Smooth muscle cell (in vitro differentiated cells): ENCODE measurements around the gene CACNG7. TPM values are rescaled to one million over a fixed set of nuclear protein-coding genes. Genes with fewer than 3 reads are reported as not detected.
A peak's percentile ranks its signal among the peaks of the same experiment; 100 is the strongest.

Source experiments
- DNase-seq: peaks from one replicate; lab custom pipeline; 2025; ENCODE audit not compliant: unreplicated experiment; lab: John Stamatoyannopoulos, UW
- H2AFZ ChIP-seq: fragments of 200-600 bp; sonication (generic); 2 replicates; pipeline ENCODE4 v1.6.0; 2016; ENCODE audit warnings: antibody characterized with exemption, low read depth, mild to moderate bottlenecking
- H3F3A ChIP-seq: fragments of 200-600 bp; sonication (generic); 2 replicates; pipeline ENCODE4 v1.6.0; 2017; ENCODE audit warnings: antibody characterized with exemption, low read depth
- H3K27ac ChIP-seq: fragments of 200-600 bp; sonication (generic); 2 replicates; pipeline ENCODE4 v1.5.1; 2016; ENCODE audit warnings: low read depth, mild to moderate bottlenecking
- H3K27me3 ChIP-seq: fragments of 200-600 bp; sonication (generic); 2 replicates; pipeline ENCODE4 v1.6.1; 2016; ENCODE audit warnings: low read depth, mild to moderate bottlenecking
- H3K36me3 ChIP-seq: fragments of 200-600 bp; sonication (generic); 2 replicates; pipeline ENCODE4 v1.5.1; 2016; ENCODE audit warnings: low read depth
- H3K4me1 ChIP-seq: fragments of 200-600 bp; sonication (generic); 2 replicates; pipeline ENCODE4 v1.5.1; 2016; ENCODE audit warnings: low read depth
- H3K4me2 ChIP-seq: fragments of 200-600 bp; sonication (generic); 2 replicates; pipeline ENCODE4 v1.6.0; 2016; ENCODE audit warnings: mild to moderate bottlenecking
- H3K4me3 ChIP-seq: fragments of 200-600 bp; sonication (generic); 2 replicates; pipeline ENCODE4 v1.5.1; 2016; ENCODE audit warnings: mild to moderate bottlenecking
- H3K79me2 ChIP-seq: fragments of 200-600 bp; sonication (generic); 2 replicates; pipeline ENCODE4 v1.6.0; 2016; ENCODE audit warnings: low read depth, mild to moderate bottlenecking
- H3K9ac ChIP-seq: fragments of 200-600 bp; sonication (generic); 2 replicates; pipeline ENCODE4 v1.6.0; 2016; ENCODE audit warnings: low read depth
- H3K9me3 ChIP-seq: fragments of 200-600 bp; sonication (generic); replicated peaks from 2 replicates; pipeline ENCODE4 v1.5.1; 2016; ENCODE audit warnings: low read depth
- H4K20me1 ChIP-seq: fragments of 200-600 bp; sonication (generic); 2 replicates; pipeline ENCODE4 v1.6.0; 2016; ENCODE audit warnings: low read depth
- WGBS: methylation state at CpG from one replicate; pipeline ENCODE4 v1.1.7; 2016; ENCODE audit warnings: low lambda C conversion rate; 5-methylcytosine and 5-hydroxymethylcytosine counted together
- polyA plus RNA-seq: library from polyadenylated mRNA; unstranded; fragments of >200 nt; fragmentation: Nextera tagmentation; extraction: Ambion mirVana; gene quantifications from 2 replicates; pipeline ENCODE4 v1.2.1, GENCODE V29; 2016
- total RNA-seq: library from RNA; depleted of rRNA; stranded (reverse); fragments of >200 nt; gene quantifications from 2 replicates; pipeline ENCODE4 v1.2.3, GENCODE V29; 2014
- TF ChIP-seq, protein P1 (sequence below): fragments of 200-600 bp; sonication (generic); IDR thresholded peaks from 2 replicates; pipeline ENCODE4 v1.5.1; 2017; ENCODE audit warnings: borderline replicate concordance, mild to moderate bottlenecking, antibody characterized with exemption; ENCODE audit not compliant: insufficient read depth, poor library complexity, severe bottlenecking

The CACNG7 gene
- total and polyA plus RNA-seq, 2 experiments from 2014 or later = 1.3 to 6.1 TPM

DNA sequence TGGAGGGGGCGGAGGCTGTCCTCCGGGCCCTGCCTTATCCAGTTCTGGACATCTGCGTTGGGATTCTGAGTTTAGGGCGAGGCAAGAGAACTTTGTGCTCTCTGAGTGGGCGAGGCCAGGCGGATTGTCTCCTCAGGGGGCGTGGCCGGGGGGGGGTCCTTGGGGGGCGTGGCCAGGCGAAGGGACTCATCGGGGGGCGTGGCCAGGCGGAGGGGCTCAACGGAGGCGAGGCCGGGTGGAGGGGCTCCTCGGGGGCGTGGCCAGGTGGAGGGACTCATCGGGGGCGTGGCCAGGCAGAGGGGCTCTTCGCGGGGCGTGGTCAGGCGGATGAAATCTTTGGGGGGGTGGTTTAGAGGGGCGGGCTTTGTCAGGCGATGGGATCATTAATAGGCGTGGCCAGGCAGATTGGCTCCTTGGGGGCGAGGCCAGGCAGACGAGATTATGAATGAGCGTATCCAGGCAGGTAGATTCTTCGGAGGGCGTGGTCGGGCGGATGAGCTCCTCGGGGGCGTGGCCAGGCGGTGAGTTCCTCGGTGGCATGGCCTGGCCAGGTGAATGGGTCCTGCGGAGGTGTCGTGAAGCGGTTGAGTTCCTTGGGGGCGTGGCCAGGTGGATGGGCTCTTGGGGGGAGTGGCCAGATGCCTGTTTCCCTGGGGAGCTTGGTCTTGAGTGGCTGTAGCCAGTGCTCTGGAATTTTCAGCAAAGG is 10.3 kb upstream of the CACNG7 start:
- Histone ChIP-seq H3K79me2 (no peaks in the 10 kb centered on the region), H4K20me1 (no peaks in the 10 kb centered on the region), H3K27ac (no peak overlapping the region), H3K9ac (no peak overlapping the region), H3K4me2 (no peak overlapping the region), H3K4me3 (no peak overlapping the region), H2AFZ (no peak overlapping the region), H3K27me3 (peaks cover 17% of the 10 kb centered on the region), H3K4me1 (no peaks in the 10 kb centered on the region), H3K36me3 (no peaks in the 10 kb centered on the region), H3K9me3 (no peaks in the 10 kb centered on the region), H3F3A (no peaks in the 10 kb centered on the region)
- 3% methylated on average over 33 of the region's 42 CpGs for WGBS
- TF ChIP-seq, protein P1, sequence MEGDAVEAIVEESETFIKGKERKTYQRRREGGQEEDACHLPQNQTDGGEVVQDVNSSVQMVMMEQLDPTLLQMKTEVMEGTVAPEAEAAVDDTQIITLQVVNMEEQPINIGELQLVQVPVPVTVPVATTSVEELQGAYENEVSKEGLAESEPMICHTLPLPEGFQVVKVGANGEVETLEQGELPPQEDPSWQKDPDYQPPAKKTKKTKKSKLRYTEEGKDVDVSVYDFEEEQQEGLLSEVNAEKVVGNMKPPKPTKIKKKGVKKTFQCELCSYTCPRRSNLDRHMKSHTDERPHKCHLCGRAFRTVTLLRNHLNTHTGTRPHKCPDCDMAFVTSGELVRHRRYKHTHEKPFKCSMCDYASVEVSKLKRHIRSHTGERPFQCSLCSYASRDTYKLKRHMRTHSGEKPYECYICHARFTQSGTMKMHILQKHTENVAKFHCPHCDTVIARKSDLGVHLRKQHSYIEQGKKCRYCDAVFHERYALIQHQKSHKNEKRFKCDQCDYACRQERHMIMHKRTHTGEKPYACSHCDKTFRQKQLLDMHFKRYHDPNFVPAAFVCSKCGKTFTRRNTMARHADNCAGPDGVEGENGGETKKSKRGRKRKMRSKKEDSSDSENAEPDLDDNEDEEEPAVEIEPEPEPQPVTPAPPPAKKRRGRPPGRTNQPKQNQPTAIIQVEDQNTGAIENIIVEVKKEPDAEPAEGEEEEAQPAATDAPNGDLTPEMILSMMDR = no peak
- DNase-seq = peak; percentile 33

DNA sequence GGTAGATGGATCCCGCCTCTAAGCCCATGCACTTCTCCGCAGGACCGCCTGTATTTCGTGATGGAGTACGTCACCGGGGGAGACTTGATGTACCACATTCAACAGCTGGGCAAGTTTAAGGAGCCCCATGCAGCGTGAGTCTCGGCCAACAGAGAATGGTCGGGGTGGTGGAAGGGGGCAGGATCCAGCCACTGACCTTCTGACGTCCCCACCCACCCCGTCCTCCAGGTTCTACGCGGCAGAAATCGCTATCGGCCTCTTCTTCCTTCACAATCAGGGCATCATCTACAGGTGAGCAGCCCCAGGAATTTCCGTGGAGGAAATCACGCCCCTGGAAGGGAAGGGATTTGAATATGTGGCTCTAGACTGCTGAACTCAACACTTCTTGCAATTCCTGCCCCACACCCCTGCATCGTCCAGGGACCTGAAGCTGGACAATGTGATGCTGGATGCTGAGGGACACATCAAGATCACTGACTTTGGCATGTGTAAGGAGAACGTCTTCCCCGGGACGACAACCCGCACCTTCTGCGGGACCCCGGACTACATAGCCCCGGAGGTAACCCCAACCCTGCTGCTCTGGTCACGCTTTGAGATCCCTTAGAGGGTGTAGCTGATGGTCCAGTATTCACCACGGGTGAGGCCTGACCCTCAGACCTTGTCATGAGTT is 8.8 kb upstream of the CACNG7 start:
- H3K4me1 ChIP-seq = no peaks in the 10 kb centered on the region
- H3K9ac ChIP-seq = no peak overlapping the region
- TF ChIP-seq, protein P1 = no peak
- no peaks in the 10 kb centered on the region for H3K36me3 ChIP-seq
- no peak overlapping the region for H3K4me2 ChIP-seq
- H3K27me3 ChIP-seq = peaks cover 29% of the 10 kb centered on the region
- DNase-seq = no peak
- no peak overlapping the region for H3K4me3 ChIP-seq
- no peaks in the 10 kb centered on the region for H3F3A ChIP-seq
- H3K27ac ChIP-seq = no peak overlapping the region
- no peaks in the 10 kb centered on the region for H3K9me3 ChIP-seq
- no peaks in the 10 kb centered on the region for H4K20me1 ChIP-seq
- 94% methylated on average over 27 of the region's 27 CpGs for whole genome bisulfite sequencing
- no peaks in the 10 kb centered on the region for H3K79me2 ChIP-seq
- no peak overlapping the region for H2AFZ ChIP-seq

DNA sequence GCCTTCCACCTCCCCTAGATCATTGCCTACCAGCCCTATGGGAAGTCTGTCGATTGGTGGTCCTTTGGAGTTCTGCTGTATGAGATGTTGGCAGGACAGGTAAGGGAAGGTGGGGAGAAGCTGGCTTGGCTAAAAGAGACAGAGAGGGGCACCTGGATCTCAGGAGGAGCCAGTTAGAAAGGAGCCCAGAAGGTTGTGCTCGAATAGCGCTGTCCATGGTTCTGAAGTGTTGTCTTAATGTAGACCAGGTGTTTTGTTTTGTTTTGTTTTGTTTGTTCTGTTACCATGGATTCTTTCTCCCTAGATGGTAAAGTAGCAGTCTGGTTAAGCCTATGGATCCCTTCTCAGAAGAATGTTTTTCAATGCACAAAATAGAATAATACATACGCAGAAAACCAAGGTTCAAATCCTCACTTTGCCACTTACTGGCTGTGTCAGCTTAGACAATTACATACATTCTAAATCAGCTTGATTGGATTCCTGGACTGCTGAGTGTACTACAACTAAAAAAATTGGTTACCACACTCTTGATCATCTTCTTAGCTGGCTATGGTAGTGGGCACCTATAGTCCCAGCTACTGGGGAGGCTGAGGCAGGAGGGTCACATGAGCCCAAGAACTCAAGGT is 5.9 kb upstream of the CACNG7 start:
- no peaks in the 10 kb centered on the region for H3K9me3 ChIP-seq
- peaks cover 44% of the 10 kb centered on the region for H3K27me3 ChIP-seq
- H3K27ac ChIP-seq = no peak overlapping the region
- no peak for DNase-seq
- no peak overlapping the region for H3K4me2 ChIP-seq
- H3K4me3 ChIP-seq = no peak overlapping the region
- no peak overlapping the region for H3K9ac ChIP-seq
- H2AFZ ChIP-seq = no peak overlapping the region
- WGBS = 51% methylated on average over 4 of the region's 4 CpGs
- peaks cover 6% of the 10 kb centered on the region for H3K4me1 ChIP-seq
- H4K20me1 ChIP-seq = no peaks in the 10 kb centered on the region
- no peaks in the 10 kb centered on the region for H3K36me3 ChIP-seq
- TF ChIP-seq, protein P1 = no peak
- H3F3A ChIP-seq = no peaks in the 10 kb centered on the region
- H3K79me2 ChIP-seq = no peaks in the 10 kb centered on the region
